Caki2 (cell line): Measurements from ENCODE around the gene CYP24A1. TPM values are rescaled to one million over a fixed set of nuclear protein-coding genes. Genes with fewer than 3 reads are reported as not detected.

Source experiments
- DNase-seq: peaks from one replicate; pipeline ENCODE4 v3.0.0-alpha.2; 2015; ENCODE audit warnings: low read depth
- in situ Hi-C: cut with HindIII; loops from 2 replicates; pipeline ENCODE4 v1.10.0; 2016; ENCODE audit warnings: low sequenced_read_pairs, low pct_unique_long_range_greater_than_20kb, mixed read lengths
- total RNA-seq: library from RNA; depleted of rRNA; stranded (reverse); fragments of >200 nt; shearing (Covaris generic); gene quantifications from 2 replicates; pipeline ENCODE4 v1.2.3, GENCODE V29; 2014; ENCODE audit warnings: low replicate concordance

Gene CYP24A1
- total RNA-seq, 1 experiment from 2014 or later, result 154 TPM

- in situ Hi-C loops, result no loop called here
- no peak for DNase-seq
These were observed 8.8 kb downstream of the CYP24A1 start for GRCh38 chr20:54165014-54165413.

GRCh38 chr20:54163402-54163801 is 10.4 kb downstream of the CYP24A1 start:
- in situ Hi-C loops, result no loop called here
- no peak for DNase-seq

- DNase-seq, result no peak
- in situ Hi-C loops, result no loop called here
These were observed 11.3 kb downstream of the CYP24A1 start for GRCh38 chr20:54162378-54163009.

GRCh38 chr20:54161821-54162149 is 12.0 kb downstream of the CYP24A1 start:
- no peak for DNase-seq
- in situ Hi-C loops, result no loop called here

GRCh38 chr20:54161008-54161820 is 12.6 kb downstream of the CYP24A1 start:
- DNase-seq, result no peak
- in situ Hi-C loops, result no loop called here

- in situ Hi-C loops, result no loop called here
- no peak for DNase-seq
These were observed 13.4 kb downstream of the CYP24A1 start for GRCh38 chr20:54160065-54161007.

GRCh38 chr20:54158856-54159418 is 14.8 kb downstream of the CYP24A1 start:
- DNase-seq, result no peak
- in situ Hi-C loops, result no loop called here

GRCh38 chr20:54158226-54158625 is 15.6 kb downstream of the CYP24A1 start:
- in situ Hi-C loops, result no loop called here
- DNase-seq, result no peak

GRCh38 chr20:54156981-54157835 is 16.6 kb downstream of the CYP24A1 start:
- no peak for DNase-seq
- in situ Hi-C loops, result no loop called here

- no peak for DNase-seq
- in situ Hi-C loops, result no loop called here
These were observed 17.3 kb downstream of the CYP24A1 start for GRCh38 chr20:54156522-54156921.

- no peak for DNase-seq
- in situ Hi-C loops, result no loop called here
These were observed 18.0 kb downstream of the CYP24A1 start for GRCh38 chr20:54155736-54156317.

GRCh38 chr20:54154439-54154838 is 19.3 kb downstream of the CYP24A1 start:
- no peak for DNase-seq
- in situ Hi-C loops, result no loop called here

- DNase-seq, result no peak
- in situ Hi-C loops, result no loop called here
These were observed 19.9 kb downstream of the CYP24A1 start for GRCh38 chr20:54153847-54154246.

GRCh38 chr20:54153041-54153327 is 20.8 kb downstream of the CYP24A1 start:
- no peak for DNase-seq
- in situ Hi-C loops, result no loop called here

- in situ Hi-C loops, result no loop called here
- no peak for DNase-seq
These were observed 21.4 kb downstream of the CYP24A1 start for GRCh38 chr20:54152227-54153040.

- no peak for DNase-seq
- in situ Hi-C loops, result no loop called here
These were observed 22.1 kb downstream of the CYP24A1 start for GRCh38 chr20:54151511-54152226.
